ENCODE measurements around the gene CLEC16A. TPM values are rescaled to one million over a fixed set of nuclear protein-coding genes. Genes with fewer than 3 reads are reported as not detected.

The CLEC16A gene
- total RNA-seq, 1 donor from 2014 or later: 19.8 TPM

DNA sequence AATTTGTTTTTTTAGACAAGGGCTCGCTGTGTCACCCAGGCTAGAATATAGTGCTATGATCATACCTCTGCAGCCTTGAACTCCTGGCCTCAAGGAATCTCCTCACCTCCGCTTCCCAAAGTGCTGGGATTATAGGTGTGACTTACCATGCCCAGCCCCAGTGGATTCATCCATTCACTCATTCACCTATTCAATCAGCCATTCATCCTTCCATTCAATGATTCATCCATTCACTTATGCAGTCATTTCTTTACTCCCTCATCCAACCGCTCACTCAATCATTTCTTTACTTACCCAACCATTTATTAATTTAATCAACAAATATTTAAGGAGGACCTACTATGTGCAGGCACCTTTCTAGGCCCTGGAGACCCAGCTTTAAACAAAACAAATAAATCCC, 27.8 kb upstream of the CLEC16A start:
- no peak overlapping the region for H3K4me3 ChIP-seq (ENCODE audit: low read depth, low read length)
- DNase-seq (ENCODE audit: low read depth): no peak
- TF ChIP-seq, protein P1, sequence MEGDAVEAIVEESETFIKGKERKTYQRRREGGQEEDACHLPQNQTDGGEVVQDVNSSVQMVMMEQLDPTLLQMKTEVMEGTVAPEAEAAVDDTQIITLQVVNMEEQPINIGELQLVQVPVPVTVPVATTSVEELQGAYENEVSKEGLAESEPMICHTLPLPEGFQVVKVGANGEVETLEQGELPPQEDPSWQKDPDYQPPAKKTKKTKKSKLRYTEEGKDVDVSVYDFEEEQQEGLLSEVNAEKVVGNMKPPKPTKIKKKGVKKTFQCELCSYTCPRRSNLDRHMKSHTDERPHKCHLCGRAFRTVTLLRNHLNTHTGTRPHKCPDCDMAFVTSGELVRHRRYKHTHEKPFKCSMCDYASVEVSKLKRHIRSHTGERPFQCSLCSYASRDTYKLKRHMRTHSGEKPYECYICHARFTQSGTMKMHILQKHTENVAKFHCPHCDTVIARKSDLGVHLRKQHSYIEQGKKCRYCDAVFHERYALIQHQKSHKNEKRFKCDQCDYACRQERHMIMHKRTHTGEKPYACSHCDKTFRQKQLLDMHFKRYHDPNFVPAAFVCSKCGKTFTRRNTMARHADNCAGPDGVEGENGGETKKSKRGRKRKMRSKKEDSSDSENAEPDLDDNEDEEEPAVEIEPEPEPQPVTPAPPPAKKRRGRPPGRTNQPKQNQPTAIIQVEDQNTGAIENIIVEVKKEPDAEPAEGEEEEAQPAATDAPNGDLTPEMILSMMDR (IDR thresholded peaks at IDR 0.05; ENCODE audit: insufficient read depth, low read length, poor library complexity, severe bottlenecking): no peak
- H3K27me3 ChIP-seq (ENCODE audit: control insufficient read depth, insufficient read depth, low read length): peaks cover 6% of the 10 kb centered on the region
- H3K36me3 ChIP-seq (ENCODE audit: control insufficient read depth, insufficient read depth, low read length): no peaks in the 10 kb centered on the region

- TF ChIP-seq, protein P1 (IDR thresholded peaks at IDR 0.05; ENCODE audit: insufficient read depth, low read length, poor library complexity, severe bottlenecking): peak; percentile 98
- peak; percentile 70 for DNase-seq (ENCODE audit: low read depth)
- no peak overlapping the region for H3K4me3 ChIP-seq (ENCODE audit: low read depth, low read length)
Observed at GRCh38 chr16:10918294-10919002, 25.9 kb upstream of the CLEC16A start.

DNA sequence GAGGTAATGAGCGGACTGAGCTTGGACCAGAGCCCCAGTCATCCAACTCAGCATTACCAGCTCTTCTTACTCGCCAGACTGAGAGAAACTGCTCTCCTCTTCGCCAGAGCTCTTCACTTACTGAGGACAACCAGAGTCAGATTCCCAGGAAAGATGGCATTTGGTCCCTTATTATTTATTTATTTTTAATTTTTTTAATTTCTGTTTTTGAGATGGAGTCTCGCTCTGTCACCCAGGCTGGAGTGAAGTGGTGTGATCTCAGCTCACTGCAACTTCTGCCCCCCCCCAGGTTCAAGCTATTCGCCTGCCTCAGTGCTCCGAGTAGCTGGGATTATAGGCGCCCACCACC, 25.4 kb upstream of the CLEC16A start:
- no peak for DNase-seq (ENCODE audit: low read depth)
- H3K27me3 ChIP-seq (ENCODE audit: control insufficient read depth, insufficient read depth, low read length): peaks cover 6% of the 10 kb centered on the region

More at GRCh38 chr16:10918294-10919002, 25.9 kb upstream of the CLEC16A start:
- Histone ChIP-seq H3K36me3 (ENCODE audit: control insufficient read depth, insufficient read depth, low read length) (no peaks in the 10 kb centered on the region), H3K27me3 (ENCODE audit: control insufficient read depth, insufficient read depth, low read length) (peaks cover 6% of the 10 kb centered on the region)

DNA sequence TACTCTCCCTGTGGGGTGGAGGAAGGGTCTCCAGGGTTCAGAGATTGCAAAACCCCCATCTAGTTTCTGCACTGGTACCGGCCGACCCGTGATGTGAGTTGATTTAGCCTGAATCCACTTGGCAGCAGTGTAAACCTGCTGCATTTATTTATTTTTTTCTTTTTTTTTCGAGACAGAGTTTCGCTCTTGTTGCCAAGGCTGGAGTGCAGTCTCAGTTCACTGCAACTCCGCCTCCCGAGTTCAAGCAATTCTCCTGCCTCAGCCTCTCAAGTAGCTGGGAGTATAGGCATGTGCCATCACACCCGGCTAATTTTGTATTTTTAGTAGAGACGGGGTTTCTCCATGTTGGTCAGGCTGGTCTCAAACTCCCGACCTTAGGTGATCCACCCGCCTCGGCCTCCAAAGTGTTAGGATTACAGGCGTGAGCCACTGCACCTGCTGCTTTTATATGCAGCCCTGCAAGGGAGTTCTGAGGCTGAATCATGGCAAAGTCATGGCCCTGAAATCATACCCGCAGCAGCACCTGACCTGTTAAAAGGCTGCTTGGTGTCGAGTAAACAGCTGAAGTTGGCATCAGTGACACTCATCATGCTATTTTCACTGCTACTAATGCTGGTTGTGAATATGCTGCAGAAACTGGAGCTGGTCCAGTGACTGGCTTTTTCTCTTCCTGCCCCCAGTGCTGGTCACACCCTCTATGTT, 23.5 kb upstream of the CLEC16A start:
- DNase-seq (ENCODE audit: low read depth): peak; percentile 42
- Histone ChIP-seq H3K27me3 (ENCODE audit: control insufficient read depth, insufficient read depth, low read length) (peaks cover 6% of the 10 kb centered on the region), H3K36me3 (ENCODE audit: control insufficient read depth, insufficient read depth, low read length) (no peaks in the 10 kb centered on the region), H3K4me3 (ENCODE audit: low read depth, low read length) (no peak overlapping the region)
- TF ChIP-seq, protein P1 (IDR thresholded peaks at IDR 0.05; ENCODE audit: insufficient read depth, low read length, poor library complexity, severe bottlenecking): no peak

More for the DNA sequence above, 25.4 kb upstream of the CLEC16A start:
- TF ChIP-seq, protein P1 (IDR thresholded peaks at IDR 0.05; ENCODE audit: insufficient read depth, low read length, poor library complexity, severe bottlenecking): no peak
- Histone ChIP-seq H3K4me3 (ENCODE audit: low read depth, low read length) (no peak overlapping the region), H3K36me3 (ENCODE audit: control insufficient read depth, insufficient read depth, low read length) (no peaks in the 10 kb centered on the region)

DNA sequence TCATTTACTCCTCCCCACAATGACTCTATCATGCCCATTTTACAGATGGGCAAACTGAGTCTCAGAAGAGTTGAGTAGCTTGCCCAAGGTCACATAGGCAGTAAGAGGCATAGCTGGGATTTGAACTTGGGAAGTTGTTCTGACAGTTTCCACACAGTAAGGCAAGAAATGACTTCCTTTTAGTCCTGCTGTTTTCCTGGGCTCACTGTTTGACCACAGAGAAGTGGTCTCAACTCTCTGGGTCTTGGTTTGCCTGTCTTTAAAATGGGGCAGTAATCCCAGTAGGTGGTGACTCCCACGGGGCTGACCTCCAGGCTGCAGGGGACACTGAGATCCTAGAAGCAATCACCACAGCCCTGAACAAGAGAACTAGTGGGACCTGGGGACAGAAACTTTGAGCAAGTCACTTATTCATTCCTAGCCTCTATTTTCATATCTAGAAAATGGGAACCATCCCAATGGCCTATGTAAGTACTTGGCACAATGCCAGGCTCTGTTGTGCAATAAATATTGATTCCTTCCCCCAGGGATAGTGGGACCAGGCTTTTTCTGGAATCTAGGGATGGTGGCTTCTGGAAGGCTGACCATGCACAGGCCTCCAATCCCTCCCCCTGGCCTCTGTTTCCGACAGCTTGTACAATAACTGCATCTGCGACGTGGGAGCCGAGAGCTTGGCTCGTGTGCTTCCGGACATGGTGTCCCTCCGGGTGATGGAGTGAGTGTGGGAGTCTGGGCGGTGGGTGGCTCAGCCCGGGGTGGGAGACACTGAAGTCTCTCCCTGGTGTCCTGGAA, 22.6 kb upstream of the CLEC16A start:
- Histone ChIP-seq H3K4me3 (ENCODE audit: low read depth, low read length) (no peak overlapping the region), H3K27me3 (ENCODE audit: control insufficient read depth, insufficient read depth, low read length) (peaks cover 6% of the 10 kb centered on the region), H3K36me3 (ENCODE audit: control insufficient read depth, insufficient read depth, low read length) (no peaks in the 10 kb centered on the region)
- TF ChIP-seq, protein P1 (IDR thresholded peaks at IDR 0.05; ENCODE audit: insufficient read depth, low read length, poor library complexity, severe bottlenecking): no peak
- DNase-seq (ENCODE audit: low read depth): no peak
